Measurements from ENCODE around the gene FCRLB. TPM values are rescaled to one million over a fixed set of nuclear protein-coding genes. Genes with fewer than 3 reads are reported as not detected.

FCRLB gene
- total RNA-seq, 1 donor from 2014 or later: not detected

DNA sequence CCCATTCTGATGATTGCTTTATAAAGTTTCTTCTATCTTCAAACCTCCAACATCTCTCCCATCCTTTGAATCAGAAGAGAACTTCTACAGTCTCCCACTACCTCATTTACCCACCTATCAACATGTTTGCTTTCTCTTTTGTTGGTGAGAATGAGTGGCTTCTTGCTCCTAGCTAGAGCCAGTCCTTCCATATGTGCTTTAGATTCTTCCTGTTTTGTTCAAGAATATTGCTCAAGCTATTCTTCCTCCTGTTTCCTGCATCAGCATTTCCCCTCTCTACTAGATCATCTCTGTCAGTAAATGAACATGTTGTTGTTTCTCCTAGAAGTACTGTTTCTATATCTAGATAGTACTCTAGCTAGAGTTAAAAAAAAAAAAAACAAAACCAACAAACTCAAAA, 51.1 kb downstream of the FCRLB start:
- Histone ChIP-seq H3K9ac (no peak overlapping the region), H3K4me2 (no peak overlapping the region), H3K4me3 (no peak overlapping the region), H3K27me3 (no peaks in the 10 kb centered on the region), H3K9me3 (ENCODE audit: low read depth) (no peaks in the 10 kb centered on the region), H2AFZ (replicated peaks) (no peak overlapping the region), H3K79me2 (ENCODE audit: low read depth) (peaks cover 26% of the 10 kb centered on the region), H3K27ac (no peak overlapping the region), H3K4me1 (peaks cover 2% of the 10 kb centered on the region), H3F3A (ENCODE audit: low read depth) (no peaks in the 10 kb centered on the region), H4K20me1 (ENCODE audit: low read depth) (no peaks in the 10 kb centered on the region), H3K36me3 (no peaks in the 10 kb centered on the region)
- no peaks in the 10 kb centered on the region for H3K36me3 Mint-ChIP-seq
- no peak for TF ChIP-seq CTCF (IDR thresholded peaks at IDR 0.05)
- no peak overlapping the region for H3K27ac Mint-ChIP-seq
- H3K4me3 Mint-ChIP-seq: no peak overlapping the region
- no peaks in the 10 kb centered on the region for H3K9me3 Mint-ChIP-seq
- no peak for DNase-seq (ENCODE audit: low spot score)
- H3K4me1 Mint-ChIP-seq: peaks cover 8% of the 10 kb centered on the region
- no peaks in the 10 kb centered on the region for H3K27me3 Mint-ChIP-seq (ENCODE audit: insufficient read depth, low read depth)

- Histone ChIP-seq H4K20me1 (ENCODE audit: low read depth) (no peaks in the 10 kb centered on the region), H3F3A (ENCODE audit: low read depth) (no peaks in the 10 kb centered on the region), H3K36me3 (no peaks in the 10 kb centered on the region), H3K4me1 (no peaks in the 10 kb centered on the region), H3K79me2 (ENCODE audit: low read depth) (peaks cover 18% of the 10 kb centered on the region), H3K9me3 (ENCODE audit: low read depth) (no peaks in the 10 kb centered on the region), H3K27ac (no peak overlapping the region), H3K9ac (no peak overlapping the region), H3K27me3 (no peaks in the 10 kb centered on the region), H3K4me3 (no peak overlapping the region), H3K4me2 (no peak overlapping the region), H2AFZ (replicated peaks) (no peak overlapping the region)
- H3K36me3 Mint-ChIP-seq: no peaks in the 10 kb centered on the region
- TF ChIP-seq CTCF (IDR thresholded peaks at IDR 0.05) (no peak), EZH2 (IDR thresholded peaks at IDR 0.05) (no peak), EZH2phosphoT487 (IDR thresholded peaks at IDR 0.05) (no peak)
- H3K9me3 Mint-ChIP-seq: no peaks in the 10 kb centered on the region
- H3K4me3 Mint-ChIP-seq: no peak overlapping the region
- no peaks in the 10 kb centered on the region for H3K4me1 Mint-ChIP-seq
- DNase-seq (ENCODE audit: low spot score): no peak
- H3K27me3 Mint-ChIP-seq (ENCODE audit: insufficient read depth, low read depth): no peaks in the 10 kb centered on the region
- H3K27ac Mint-ChIP-seq: no peak overlapping the region
Measured at GRCh38 chr1:161773791-161774190, 52.4 kb downstream of the FCRLB start.

- Mint-ChIP-seq H3K27ac (no peak overlapping the region), H3K36me3 (no peaks in the 10 kb centered on the region), H3K27me3 (ENCODE audit: insufficient read depth, low read depth) (no peaks in the 10 kb centered on the region), H3K9me3 (no peaks in the 10 kb centered on the region), H3K4me3 (no peak overlapping the region), H3K4me1 (no peaks in the 10 kb centered on the region)
- Histone ChIP-seq H2AFZ (replicated peaks) (no peak overlapping the region), H3K27ac (no peak overlapping the region), H4K20me1 (ENCODE audit: low read depth) (no peaks in the 10 kb centered on the region), H3K4me2 (no peak overlapping the region), H3K79me2 (ENCODE audit: low read depth) (peaks cover 3% of the 10 kb centered on the region), H3K4me3 (no peak overlapping the region), H3K9ac (no peak overlapping the region), H3K36me3 (no peaks in the 10 kb centered on the region), H3K4me1 (no peaks in the 10 kb centered on the region), H3K9me3 (ENCODE audit: low read depth) (no peaks in the 10 kb centered on the region), H3K27me3 (no peaks in the 10 kb centered on the region), H3F3A (ENCODE audit: low read depth) (no peaks in the 10 kb centered on the region)
- DNase-seq (ENCODE audit: low spot score): no peak
- TF ChIP-seq EZH2phosphoT487 (IDR thresholded peaks at IDR 0.05) (no peak), CTCF (IDR thresholded peaks at IDR 0.05) (no peak), EZH2 (IDR thresholded peaks at IDR 0.05) (no peak)
Measured at GRCh38 chr1:161777261-161777660, 55.9 kb downstream of the FCRLB start.

Small RNA genes within 50 kb of the gene (small RNA-seq; reads per million reads assigned to genes)
- gene RF00019: not detected
- not detected for gene RN7SL466P

Other genes with a start within 250 kb of the FCRLB start
- gene FCGR2A, start 216.1 kb upstream of the FCRLB start, total RNA-seq (ENCODE audit: low replicate concordance): 0.53 TPM in 1 of 2 replicates, not detected in the other
- 0.09 TPM in 1 of 2 replicates, not detected in the other for gene HSPA6, start 197.0 kb upstream of the FCRLB start, total RNA-seq (ENCODE audit: low replicate concordance)
- not detected in 2 replicates for gene FCGR3A, start 171.7 kb upstream of the FCRLB start, total RNA-seq (ENCODE audit: low replicate concordance)
- not detected in 2 replicates for gene FCGR3B, start 90.4 kb upstream of the FCRLB start, total RNA-seq (ENCODE audit: low replicate concordance)
- 0.15 TPM in 1 of 2 replicates, not detected in the other for gene FCGR2B, start 58.4 kb upstream of the FCRLB start, total RNA-seq (ENCODE audit: low replicate concordance)
- not detected in 2 replicates for gene FCRLA, start 14.3 kb upstream of the FCRLB start, total RNA-seq (ENCODE audit: low replicate concordance)
- 66.5 and 81.1 TPM in 2 replicates for gene DUSP12, start 28.2 kb downstream of the FCRLB start, total RNA-seq (ENCODE audit: low replicate concordance)
- 22.3 and 31.7 TPM in 2 replicates for gene ATF6, start 44.8 kb downstream of the FCRLB start, total RNA-seq (ENCODE audit: low replicate concordance)